Keratinocyte (primary cell): ENCODE data around the gene MST1. TPM values are rescaled to one million over a fixed set of nuclear protein-coding genes. Genes with fewer than 3 reads are reported as not detected.

Source experiments
- DNase-seq: peaks from one replicate; pipeline ENCODE4 v3.0.0-alpha.2; 2011; ENCODE audit warnings: low read depth, missing footprints, low spot score
- FAIRE-seq: peaks from 2 replicates; lab custom pipeline; 2011; peaks lifted over from hg19 to GRCh38; lab: Jason Lieb, UNC
- H2AFZ ChIP-seq: 2 replicates; pipeline ENCODE4 v1.6.0; 2012; ENCODE audit warnings: low read length, control low read depth, inconsistent platforms; ENCODE audit not compliant: control insufficient read depth
- H3K27ac ChIP-seq: 2 replicates; pipeline ENCODE4 v1.5.1; 2011; ENCODE audit warnings: low read length; ENCODE audit not compliant: control insufficient read depth, insufficient read depth
- H3K27me3 ChIP-seq: 3 replicates; pipeline ENCODE4 v1.6.0; 2011; ENCODE audit warnings: low read length; ENCODE audit not compliant: control insufficient read depth, insufficient read depth; ENCODE audit errors: extremely low read depth
- H3K36me3 ChIP-seq, 2 experiments: 2 replicates in 1 of 2; 3 replicates in 1 of 2; pipeline ENCODE4 v1.5.1; 2011; ENCODE audit warnings: low read length in 2 of 2, mild to moderate bottlenecking in 1 of 2; ENCODE audit not compliant: control insufficient read depth in 2 of 2, insufficient read depth in 2 of 2; ENCODE audit errors: extremely low read depth in 1 of 2
- H3K4me1 ChIP-seq: 3 replicates; pipeline ENCODE4 v1.5.1; 2011; ENCODE audit warnings: low read length; ENCODE audit not compliant: control insufficient read depth, insufficient read depth; ENCODE audit errors: extremely low read depth
- H3K4me2 ChIP-seq: 3 replicates; pipeline ENCODE4 v1.6.0; 2011; ENCODE audit warnings: low read depth, low read length; ENCODE audit not compliant: control insufficient read depth, insufficient read depth; ENCODE audit errors: extremely low read depth
- H3K4me3 ChIP-seq, 3 experiments: fragments of 200-600 bp in 1 of 3; sonication (generic) in 1 of 3; 2 replicates in 2 of 3; 3 replicates in 1 of 3; pipeline ENCODE4 v1.5.1; 2011 to 2016; ENCODE audit warnings: low read length in 3 of 3, mild to moderate bottlenecking in 3 of 3, control low read depth in 2 of 3, inconsistent platforms in 1 of 3, low read depth in 1 of 3, mixed read lengths in 1 of 3, mixed run types in 1 of 3, moderate library complexity in 1 of 3; ENCODE audit not compliant: control insufficient read depth in 2 of 3, insufficient read depth in 2 of 3; ENCODE audit errors: extremely low read depth in 1 of 3
- H3K79me2 ChIP-seq: 2 replicates; pipeline ENCODE4 v1.6.0; 2012; ENCODE audit warnings: low read length; ENCODE audit not compliant: control insufficient read depth, insufficient read depth
- H3K9ac ChIP-seq: 3 replicates; pipeline ENCODE4 v1.6.0; 2011; ENCODE audit warnings: low read length; ENCODE audit not compliant: control insufficient read depth, insufficient read depth; ENCODE audit errors: extremely low read depth
- H3K9me1 ChIP-seq: 3 replicates; pipeline ENCODE4 v1.6.0; 2011; ENCODE audit warnings: low read length; ENCODE audit not compliant: control insufficient read depth, insufficient read depth; ENCODE audit errors: extremely low read depth
- H3K9me3 ChIP-seq: 2 replicates; pipeline ENCODE4 v1.5.1; 2012; ENCODE audit warnings: low read depth, low read length; ENCODE audit not compliant: control insufficient read depth
- H4K20me1 ChIP-seq: 3 replicates; pipeline ENCODE4 v1.6.0; 2011; ENCODE audit warnings: low read length; ENCODE audit not compliant: control insufficient read depth, insufficient read depth; ENCODE audit errors: extremely low read depth
- EZH2 ChIP-seq: IDR thresholded peaks from one replicate; pipeline ENCODE4 v1.6.1; 2012; ENCODE audit warnings: inconsistent platforms, mild to moderate bottlenecking, low read length, moderate library complexity
- dilution Hi-C: fragments of 300-500 bp; cut with MboI; formaldehyde crosslinking; loops from one replicate; pipeline ENCODE4 v1.7.0; 2020; ENCODE audit warnings: low sequenced_read_pairs; ENCODE audit not compliant: extremely low pct_ligation_motif_present
- polyA plus RNA-seq, 5 experiments: library from polyadenylated mRNA; depleted of rRNA in 3 of 5; stranded (reverse) in 3 of 5; stranded (forward) in 1 of 5; unstranded in 1 of 5; fragments of >200 nt; gene quantifications; 1 replicate in 1 of 5; 2 replicates in 3 of 5; 3 replicates in 1 of 5; pipeline versions ENCODE4 v1.2.1 to v1.2.3, GENCODE V29; 2011 to 2012; ENCODE audit warnings: missing spikeins in 2 of 5, low read depth in 1 of 5, low replicate concordance in 1 of 5
- TF ChIP-seq, protein P1 (sequence below), 3 experiments: IDR thresholded peaks in 1 of 3; conservative IDR thresholded peaks in 1 of 3; optimal IDR thresholded peaks in 1 of 3; 2 replicates in 2 of 3; 3 replicates in 1 of 3; pipeline versions ENCODE3 to v1.5.1; 2011; ENCODE audit warnings: low read length in 3 of 3, mild to moderate bottlenecking in 3 of 3, moderate library complexity in 2 of 3, control low read depth in 1 of 3, inconsistent platforms in 1 of 3; ENCODE audit not compliant: insufficient read depth in 2 of 3; ENCODE audit errors: extremely low read depth in 1 of 3

Gene MST1
- polyA plus RNA-seq, 1 donor (not counting 4 experiments of a cell fraction or from before 2014, with no cell fraction given): 5.2 TPM

DNA sequence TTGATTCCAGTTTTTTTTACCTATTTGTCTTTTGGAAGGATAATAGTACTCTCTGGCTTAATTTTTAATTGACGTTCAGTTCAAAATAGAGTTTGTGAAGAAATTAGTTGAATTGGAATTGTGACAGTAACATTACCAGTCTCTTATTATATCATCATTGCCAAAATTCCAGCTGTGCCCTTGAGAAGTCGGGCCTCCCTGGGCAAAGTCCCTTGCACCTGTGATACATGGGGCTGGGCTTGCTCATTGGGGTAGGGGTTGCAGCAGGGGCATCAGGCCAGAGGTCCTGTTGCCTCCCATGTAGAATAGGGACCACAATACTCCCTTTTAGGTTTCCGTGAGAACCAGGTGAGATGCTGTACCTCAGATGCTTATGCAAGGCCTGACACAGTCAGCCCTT, 43.0 kb downstream of the MST1 start:
- TF ChIP-seq, protein P1, sequence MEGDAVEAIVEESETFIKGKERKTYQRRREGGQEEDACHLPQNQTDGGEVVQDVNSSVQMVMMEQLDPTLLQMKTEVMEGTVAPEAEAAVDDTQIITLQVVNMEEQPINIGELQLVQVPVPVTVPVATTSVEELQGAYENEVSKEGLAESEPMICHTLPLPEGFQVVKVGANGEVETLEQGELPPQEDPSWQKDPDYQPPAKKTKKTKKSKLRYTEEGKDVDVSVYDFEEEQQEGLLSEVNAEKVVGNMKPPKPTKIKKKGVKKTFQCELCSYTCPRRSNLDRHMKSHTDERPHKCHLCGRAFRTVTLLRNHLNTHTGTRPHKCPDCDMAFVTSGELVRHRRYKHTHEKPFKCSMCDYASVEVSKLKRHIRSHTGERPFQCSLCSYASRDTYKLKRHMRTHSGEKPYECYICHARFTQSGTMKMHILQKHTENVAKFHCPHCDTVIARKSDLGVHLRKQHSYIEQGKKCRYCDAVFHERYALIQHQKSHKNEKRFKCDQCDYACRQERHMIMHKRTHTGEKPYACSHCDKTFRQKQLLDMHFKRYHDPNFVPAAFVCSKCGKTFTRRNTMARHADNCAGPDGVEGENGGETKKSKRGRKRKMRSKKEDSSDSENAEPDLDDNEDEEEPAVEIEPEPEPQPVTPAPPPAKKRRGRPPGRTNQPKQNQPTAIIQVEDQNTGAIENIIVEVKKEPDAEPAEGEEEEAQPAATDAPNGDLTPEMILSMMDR (optimal IDR thresholded peaks at IDR 0.05 in 1 of 3, IDR thresholded peaks at IDR 0.05 in 1 of 3, conservative IDR thresholded peaks at IDR 0.05 in 1 of 3; ENCODE audit: extremely low read depth in 1 of 3, insufficient read depth in 2 of 3, low read length in 3 of 3): no peak
- no peak for TF ChIP-seq EZH2
- dilution Hi-C loops: no loop called here
- no peaks in the 10 kb centered on the region for H3K9me1 ChIP-seq
- no peaks in the 10 kb centered on the region for H3K36me3 ChIP-seq
- H3K9me3 ChIP-seq: no peaks in the 10 kb centered on the region
- no peak overlapping the region for H3K4me3 ChIP-seq
- H3K4me1 ChIP-seq: peaks cover 3% of the 10 kb centered on the region
- H3K9ac ChIP-seq: no peak overlapping the region
- H3K79me2 ChIP-seq: no peaks in the 10 kb centered on the region
- H4K20me1 ChIP-seq: no peaks in the 10 kb centered on the region
- H3K27me3 ChIP-seq: peaks cover 7% of the 10 kb centered on the region
- FAIRE-seq: no peak
- H3K27ac ChIP-seq: no peak overlapping the region
- no peak overlapping the region for H2AFZ ChIP-seq
- no peak overlapping the region for H3K4me2 ChIP-seq
- no peak for DNase-seq

DNA sequence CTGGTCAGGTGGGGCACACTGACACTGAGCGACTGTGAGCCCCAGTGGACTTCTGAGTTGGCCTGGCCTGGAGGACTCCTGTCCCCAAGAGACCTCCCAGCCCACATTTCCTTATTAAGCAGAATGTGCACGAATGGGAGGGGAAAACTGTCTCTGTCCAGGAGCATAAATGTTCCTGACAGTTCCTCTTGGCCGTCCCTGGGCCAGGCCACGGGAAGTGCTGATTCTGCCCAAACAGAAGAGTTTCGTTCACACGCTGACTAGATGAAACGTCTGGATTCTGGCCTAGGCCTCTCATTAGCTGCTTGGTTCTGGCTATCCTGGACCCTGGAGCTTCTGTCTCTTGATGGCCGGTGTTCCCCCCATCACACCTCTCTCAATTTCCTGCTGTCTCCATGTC, 44.6 kb downstream of the MST1 start:
- dilution Hi-C loops: no loop called here
- Histone ChIP-seq H3K9me3 (no peaks in the 10 kb centered on the region), H4K20me1 (no peaks in the 10 kb centered on the region), H3K4me1 (peaks cover 2% of the 10 kb centered on the region), H3K9ac (no peak overlapping the region), H3K79me2 (no peaks in the 10 kb centered on the region), H3K27ac (no peak overlapping the region), H3K27me3 (peaks cover 7% of the 10 kb centered on the region), H3K4me3 (no peak overlapping the region), H3K4me2 (no peak overlapping the region), H2AFZ (no peak overlapping the region), H3K36me3 (no peaks in the 10 kb centered on the region), H3K9me1 (no peaks in the 10 kb centered on the region)
- DNase-seq: no peak
- TF ChIP-seq, protein P1 (optimal IDR thresholded peaks at IDR 0.05 in 1 of 3, IDR thresholded peaks at IDR 0.05 in 1 of 3, conservative IDR thresholded peaks at IDR 0.05 in 1 of 3; ENCODE audit: extremely low read depth in 1 of 3, insufficient read depth in 2 of 3, low read length in 3 of 3): no peak
- TF ChIP-seq EZH2: no peak
- no peak for FAIRE-seq
